Measurements from ENCODE around the gene MACROD2.

- TF ChIP-seq CTCF (IDR thresholded peaks at IDR 0.05) (no peak), POLR2A (IDR thresholded peaks at IDR 0.05) (no peak)
Observed at GRCh38 chr20:15253431-15253830, 1258.1 kb downstream of the MACROD2 start.
